HEK293 (cell line): Measurements from ENCODE around the gene KSR1.

Experiments
- GFI1B ChIP-seq: fragments of 450-650 bp; formaldehyde crosslinking; IDR thresholded peaks from 2 replicates; pipeline ENCODE4 v1.5.1; 2016; ENCODE audit warnings: missing biosample characterization, missing genetic modification characterization
- GLI4 ChIP-seq: fragments of 450-650 bp; formaldehyde crosslinking; IDR thresholded peaks from 2 replicates; pipeline ENCODE4 v1.5.1; 2016; ENCODE audit warnings: missing biosample characterization, missing genetic modification characterization
- SALL2 ChIP-seq: fragments of 450-650 bp; formaldehyde crosslinking; IDR thresholded peaks from 2 replicates; pipeline ENCODE4 v1.5.0; 2017; ENCODE audit warnings: missing biosample characterization, mild to moderate bottlenecking, missing genetic modification characterization, borderline replicate concordance
- YY1 ChIP-seq: fragments of 450-650 bp; formaldehyde crosslinking; IDR thresholded peaks from 2 replicates; pipeline ENCODE4 v1.5.1; 2018; ENCODE audit warnings: missing biosample characterization, missing genetic modification characterization
- ZNF114 ChIP-seq: fragments of 450-650 bp; formaldehyde crosslinking; IDR thresholded peaks from 2 replicates; pipeline ENCODE4 v1.5.0; 2017; ENCODE audit warnings: missing biosample characterization, missing genetic modification characterization
- ZNF174 ChIP-seq: fragments of 450-650 bp; formaldehyde crosslinking; IDR thresholded peaks from 2 replicates; pipeline ENCODE4 v1.5.0; 2017; ENCODE audit warnings: missing biosample characterization, mild to moderate bottlenecking, missing genetic modification characterization
- ZNF175 ChIP-seq: fragments of 450-650 bp; formaldehyde crosslinking; IDR thresholded peaks from 2 replicates; pipeline ENCODE4 v1.5.1; 2016; ENCODE audit warnings: missing biosample characterization, missing genetic modification characterization
- ZNF23 ChIP-seq: fragments of 450-650 bp; formaldehyde crosslinking; IDR thresholded peaks from 2 replicates; pipeline ENCODE4 v1.5.1; 2016; ENCODE audit warnings: missing biosample characterization, missing genetic modification characterization, borderline replicate concordance
- ZNF24 ChIP-seq: fragments of 450-650 bp; formaldehyde crosslinking; IDR thresholded peaks from 2 replicates; pipeline ENCODE4 v1.5.1; 2016; ENCODE audit warnings: missing biosample characterization, missing genetic modification characterization
- ZNF274 ChIP-seq, 2 experiments: fragments of 200-500 bp in 1 of 2; fragments of 450-650 bp in 1 of 2; sonication (Bioruptor generic) in 1 of 2; formaldehyde crosslinking in 1 of 2; IDR thresholded peaks; 2 replicates each; pipeline versions ENCODE4 v1.5.1 to v1.6.1; 2014 to 2016; ENCODE audit warnings: borderline replicate concordance in 1 of 2, inconsistent platforms in 1 of 2, low read length in 1 of 2, missing biosample characterization in 1 of 2, missing genetic modification characterization in 1 of 2
- TF ChIP-seq, protein P1 (sequence below): fragments of 450-650 bp; formaldehyde crosslinking; IDR thresholded peaks from 2 replicates; pipeline ENCODE4 v1.5.1; 2016; ENCODE audit warnings: missing biosample characterization, missing genetic modification characterization
- TF ChIP-seq, protein P2 (sequence below): fragments of 450-650 bp; IDR thresholded peaks from 2 replicates; pipeline ENCODE4 v1.5.1; 2018; ENCODE audit warnings: missing biosample characterization, missing genetic modification characterization
- TF ChIP-seq, protein P3 (sequence below): fragments of 450-650 bp; formaldehyde crosslinking; IDR thresholded peaks from 2 replicates; pipeline ENCODE4 v1.5.1; 2016; ENCODE audit warnings: missing biosample characterization, missing genetic modification characterization, low read depth

DNA sequence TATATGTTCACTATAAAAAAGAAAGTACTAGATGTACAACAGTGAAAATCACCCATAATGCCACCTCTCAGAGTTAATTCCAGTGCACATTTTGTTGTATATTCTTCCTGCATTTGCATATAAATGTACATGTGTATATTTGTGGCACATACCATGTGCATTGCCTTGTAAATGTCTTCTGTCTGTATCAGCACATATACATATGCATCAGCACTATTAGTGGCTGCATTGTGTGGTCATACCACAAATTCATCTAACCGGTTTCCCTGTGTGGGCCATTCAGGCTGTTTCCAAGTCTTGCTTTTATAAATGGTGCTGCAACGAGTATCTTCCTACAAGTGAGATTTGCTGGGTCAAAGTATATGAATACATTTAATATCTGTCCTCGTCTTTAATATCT, 6.5 kb downstream of the KSR1 start:
- TF ChIP-seq ZNF274 (IDR thresholded peaks at IDR 0.05; ENCODE audit: low read length) (no peak), ZNF274 (tag by site-specific recombination; IDR thresholded peaks at IDR 0.05; ENCODE audit: borderline replicate concordance) (no peak), ZNF24 (no peak), ZNF23 (tag by site-specific recombination) (no peak), YY1 (tag by site-specific recombination) (no peak), ZNF174 (tag by site-specific recombination) (no peak), ZNF175 (tag by site-specific recombination) (no peak), ZNF114 (tag by site-specific recombination) (no peak), GLI4 (tag by site-specific recombination) (no peak), SALL2 (no peak), GFI1B (tag by site-specific recombination) (no peak)
- TF ChIP-seq, protein P1, sequence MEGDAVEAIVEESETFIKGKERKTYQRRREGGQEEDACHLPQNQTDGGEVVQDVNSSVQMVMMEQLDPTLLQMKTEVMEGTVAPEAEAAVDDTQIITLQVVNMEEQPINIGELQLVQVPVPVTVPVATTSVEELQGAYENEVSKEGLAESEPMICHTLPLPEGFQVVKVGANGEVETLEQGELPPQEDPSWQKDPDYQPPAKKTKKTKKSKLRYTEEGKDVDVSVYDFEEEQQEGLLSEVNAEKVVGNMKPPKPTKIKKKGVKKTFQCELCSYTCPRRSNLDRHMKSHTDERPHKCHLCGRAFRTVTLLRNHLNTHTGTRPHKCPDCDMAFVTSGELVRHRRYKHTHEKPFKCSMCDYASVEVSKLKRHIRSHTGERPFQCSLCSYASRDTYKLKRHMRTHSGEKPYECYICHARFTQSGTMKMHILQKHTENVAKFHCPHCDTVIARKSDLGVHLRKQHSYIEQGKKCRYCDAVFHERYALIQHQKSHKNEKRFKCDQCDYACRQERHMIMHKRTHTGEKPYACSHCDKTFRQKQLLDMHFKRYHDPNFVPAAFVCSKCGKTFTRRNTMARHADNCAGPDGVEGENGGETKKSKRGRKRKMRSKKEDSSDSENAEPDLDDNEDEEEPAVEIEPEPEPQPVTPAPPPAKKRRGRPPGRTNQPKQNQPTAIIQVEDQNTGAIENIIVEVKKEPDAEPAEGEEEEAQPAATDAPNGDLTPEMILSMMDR (tag by site-specific recombination) = no peak
- TF ChIP-seq, protein P2, sequence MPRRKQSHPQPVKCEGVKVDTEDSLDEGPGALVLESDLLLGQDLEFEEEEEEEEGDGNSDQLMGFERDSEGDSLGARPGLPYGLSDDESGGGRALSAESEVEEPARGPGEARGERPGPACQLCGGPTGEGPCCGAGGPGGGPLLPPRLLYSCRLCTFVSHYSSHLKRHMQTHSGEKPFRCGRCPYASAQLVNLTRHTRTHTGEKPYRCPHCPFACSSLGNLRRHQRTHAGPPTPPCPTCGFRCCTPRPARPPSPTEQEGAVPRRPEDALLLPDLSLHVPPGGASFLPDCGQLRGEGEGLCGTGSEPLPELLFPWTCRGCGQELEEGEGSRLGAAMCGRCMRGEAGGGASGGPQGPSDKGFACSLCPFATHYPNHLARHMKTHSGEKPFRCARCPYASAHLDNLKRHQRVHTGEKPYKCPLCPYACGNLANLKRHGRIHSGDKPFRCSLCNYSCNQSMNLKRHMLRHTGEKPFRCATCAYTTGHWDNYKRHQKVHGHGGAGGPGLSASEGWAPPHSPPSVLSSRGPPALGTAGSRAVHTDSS (tag by site-specific recombination) = no peak
- TF ChIP-seq, protein P3, sequence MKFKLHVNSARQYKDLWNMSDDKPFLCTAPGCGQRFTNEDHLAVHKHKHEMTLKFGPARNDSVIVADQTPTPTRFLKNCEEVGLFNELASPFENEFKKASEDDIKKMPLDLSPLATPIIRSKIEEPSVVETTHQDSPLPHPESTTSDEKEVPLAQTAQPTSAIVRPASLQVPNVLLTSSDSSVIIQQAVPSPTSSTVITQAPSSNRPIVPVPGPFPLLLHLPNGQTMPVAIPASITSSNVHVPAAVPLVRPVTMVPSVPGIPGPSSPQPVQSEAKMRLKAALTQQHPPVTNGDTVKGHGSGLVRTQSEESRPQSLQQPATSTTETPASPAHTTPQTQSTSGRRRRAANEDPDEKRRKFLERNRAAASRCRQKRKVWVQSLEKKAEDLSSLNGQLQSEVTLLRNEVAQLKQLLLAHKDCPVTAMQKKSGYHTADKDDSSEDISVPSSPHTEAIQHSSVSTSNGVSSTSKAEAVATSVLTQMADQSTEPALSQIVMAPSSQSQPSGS (tag by site-specific recombination) = no peak
